Activated T-cell treated with anti-CD3 and anti-CD28 coated beads, Interleukin-2, amount 50 U/mL, for 72 hours (primary cell): Measurements from ENCODE around the gene PTPN3. TPM values are rescaled to one million over a fixed set of nuclear protein-coding genes. Genes with fewer than 3 reads are reported as not detected.
"Not testable (repeated sequence)": the region's sequence is repeated elsewhere in the genome, so short reads cannot be mapped to it uniquely, and the experiment has no call there.

Experiments
- ATAC-seq, 2 donors: fragments of 150-1000 bp; cut with Tn5 transposase; replicated peaks in 1 of 2; 2 replicates each; pipeline ENCODE4 v1.10.0; 2021; ENCODE audit warnings: moderate library complexity in 2 of 2, mild to moderate bottlenecking in 1 of 2
- DNase-seq, 2 donors: peaks; one replicate each; pipeline ENCODE4 v3.0.0; 2021 to 2022; ENCODE audit warnings: mixed read lengths in 1 of 2
- H3K27ac Mint-ChIP-seq: one replicate; pipeline ENCODE4 v1.8.0; 2022; ENCODE audit warnings: mild to moderate bottlenecking, moderate library complexity, mixed read lengths
- H3K27me3 Mint-ChIP-seq: one replicate; pipeline ENCODE4 v1.8.0; 2022; ENCODE audit warnings: low read depth, mixed read lengths
- H3K36me3 Mint-ChIP-seq, 2 donors: one replicate each; pipeline ENCODE4 v1.8.0; 2022; ENCODE audit warnings: mixed read lengths in 2 of 2, mild to moderate bottlenecking in 1 of 2; ENCODE audit not compliant: insufficient read depth in 2 of 2
- H3K4me1 Mint-ChIP-seq: one replicate; pipeline ENCODE4 v1.8.0; 2022; ENCODE audit warnings: low read depth, mixed read lengths
- H3K4me3 Mint-ChIP-seq, 2 donors: one replicate each; pipeline ENCODE4 v1.8.0; 2022; ENCODE audit warnings: mild to moderate bottlenecking in 2 of 2, mixed read lengths in 2 of 2, moderate library complexity in 2 of 2
- H3K9me3 Mint-ChIP-seq, 2 donors: one replicate each; pipeline ENCODE4 v1.8.0; 2022; ENCODE audit warnings: mixed read lengths in 2 of 2
- total RNA-seq, 2 donors: library from RNA; stranded (reverse); gene quantifications; one replicate each; pipeline ENCODE4 v1.2.3, GENCODE V29; 2022

The PTPN3 gene
- total RNA-seq, 2 donors from 2014 or later: 2.7 to 5.4 TPM

- Mint-ChIP-seq H3K4me3 (no peak overlapping the region), H3K9me3 (no peaks in the 10 kb centered on the region), H3K27me3 (peaks cover 23% of the 10 kb centered on the region), H3K4me1 (peaks cover 6% of the 10 kb centered on the region), H3K36me3 (no peaks in the 10 kb centered on the region), H3K27ac (no peak overlapping the region)
- ATAC-seq (no peak), DNase-seq (no peak)
These were observed 19.8 kb upstream of the PTPN3 start for GRCh38 chr9:109517901-109518377.

- ATAC-seq: no peak
- H3K9me3 Mint-ChIP-seq: no peaks in the 10 kb centered on the region
- H3K27ac Mint-ChIP-seq: no peak overlapping the region
- no peak overlapping the region for H3K4me3 Mint-ChIP-seq
- no peaks in the 10 kb centered on the region for H3K4me1 Mint-ChIP-seq
- no peaks in the 10 kb centered on the region for H3K36me3 Mint-ChIP-seq
- DNase-seq: no peak
- peaks cover 15% of the 10 kb centered on the region for H3K27me3 Mint-ChIP-seq
These were observed 15.8 kb upstream of the PTPN3 start for GRCh38 chr9:109513871-109514270.

- Mint-ChIP-seq H3K36me3 (no peaks in the 10 kb centered on the region), H3K27ac (no peak overlapping the region), H3K4me3 (no peak overlapping the region), H3K4me1 (no peaks in the 10 kb centered on the region), H3K9me3 (no peaks in the 10 kb centered on the region), H3K27me3 (peaks cover 31% of the 10 kb centered on the region)
- ATAC-seq (no peak), DNase-seq (no peak)
These were observed 14.2 kb upstream of the PTPN3 start for GRCh38 chr9:109512170-109512756.

GRCh38 chr9:109510506-109510905 lies 12.4 kb upstream of the PTPN3 start:
- no peaks in the 10 kb centered on the region for H3K9me3 Mint-ChIP-seq
- DNase-seq (no peak), ATAC-seq (no peak)
- no peak overlapping the region for H3K27ac Mint-ChIP-seq
- H3K27me3 Mint-ChIP-seq: peaks cover 38% of the 10 kb centered on the region
- H3K4me3 Mint-ChIP-seq: no peak overlapping the region
- H3K36me3 Mint-ChIP-seq: no peaks in the 10 kb centered on the region
- H3K4me1 Mint-ChIP-seq: no peaks in the 10 kb centered on the region

- H3K27ac Mint-ChIP-seq, H3K4me3 Mint-ChIP-seq, H3K9me3 Mint-ChIP-seq, H3K4me1 Mint-ChIP-seq, ATAC-seq, DNase-seq, H3K36me3 Mint-ChIP-seq: not testable (repeated sequence)
- peaks cover 38% of the 10 kb centered on the region for H3K27me3 Mint-ChIP-seq
These were observed 11.9 kb upstream of the PTPN3 start for GRCh38 chr9:109510042-109510441.

GRCh38 chr9:109509611-109510010 lies 11.5 kb upstream of the PTPN3 start:
- no peak overlapping the region for H3K4me3 Mint-ChIP-seq
- no peaks in the 10 kb centered on the region for H3K9me3 Mint-ChIP-seq
- H3K27ac Mint-ChIP-seq: no peak overlapping the region
- peaks cover 41% of the 10 kb centered on the region for H3K27me3 Mint-ChIP-seq
- no peaks in the 10 kb centered on the region for H3K4me1 Mint-ChIP-seq
- ATAC-seq (no peak), DNase-seq (no peak)
- H3K36me3 Mint-ChIP-seq: no peaks in the 10 kb centered on the region

- no peak for DNase-seq
- H3K27me3 Mint-ChIP-seq: peaks cover 44% of the 10 kb centered on the region
- H3K9me3 Mint-ChIP-seq: no peaks in the 10 kb centered on the region
- no peaks in the 10 kb centered on the region for H3K36me3 Mint-ChIP-seq
- H3K4me1 Mint-ChIP-seq: no peaks in the 10 kb centered on the region
- H3K27ac Mint-ChIP-seq: no peak overlapping the region
- H3K4me3 Mint-ChIP-seq: no peak overlapping the region
- ATAC-seq: no peak
These were observed 9.3 kb upstream of the PTPN3 start for GRCh38 chr9:109507421-109507838.

- H3K9me3 Mint-ChIP-seq: no peaks in the 10 kb centered on the region
- ATAC-seq: no peak
- H3K4me1 Mint-ChIP-seq: no peaks in the 10 kb centered on the region
- no peak overlapping the region for H3K4me3 Mint-ChIP-seq
- H3K27me3 Mint-ChIP-seq: peaks cover 56% of the 10 kb centered on the region
- no peaks in the 10 kb centered on the region for H3K36me3 Mint-ChIP-seq
- H3K27ac Mint-ChIP-seq: no peak overlapping the region
- DNase-seq: no peak
These were observed 8.1 kb upstream of the PTPN3 start for GRCh38 chr9:109506097-109506712.

- H3K9me3 Mint-ChIP-seq: no peaks in the 10 kb centered on the region
- no peak for ATAC-seq
- H3K27ac Mint-ChIP-seq: no peak overlapping the region
- H3K27me3 Mint-ChIP-seq: peaks cover 68% of the 10 kb centered on the region
- DNase-seq: no peak
- no peaks in the 10 kb centered on the region for H3K4me1 Mint-ChIP-seq
- H3K36me3 Mint-ChIP-seq: no peaks in the 10 kb centered on the region
- no peak overlapping the region for H3K4me3 Mint-ChIP-seq
These were observed 6.6 kb upstream of the PTPN3 start for GRCh38 chr9:109504689-109505088.

- no peak overlapping the region for H3K27ac Mint-ChIP-seq
- H3K27me3 Mint-ChIP-seq: peaks cover 64% of the 10 kb centered on the region
- ATAC-seq (no peak), DNase-seq (no peak)
- H3K4me1 Mint-ChIP-seq: peaks cover 10% of the 10 kb centered on the region
- peaks cover 3 to 5% of the 10 kb centered on the region in 2 donors for H3K36me3 Mint-ChIP-seq
- H3K4me3 Mint-ChIP-seq: no peak overlapping the region
- no peaks in the 10 kb centered on the region for H3K9me3 Mint-ChIP-seq
These were observed 2.4 kb upstream of the PTPN3 start for GRCh38 chr9:109500421-109500974.

GRCh38 chr9:109499631-109500410 lies 1.7 kb upstream of the PTPN3 start:
- ATAC-seq (peak in 1 of 2 donors; percentile 40), DNase-seq (no peak)
- H3K27ac Mint-ChIP-seq: no peak overlapping the region
- peaks cover 3 to 5% of the 10 kb centered on the region in 2 donors for H3K36me3 Mint-ChIP-seq
- peaks cover 10% of the 10 kb centered on the region for H3K4me1 Mint-ChIP-seq
- peak overlapping the region in 1 of 2 donors; percentile 74 for H3K4me3 Mint-ChIP-seq
- peaks cover 70% of the 10 kb centered on the region for H3K27me3 Mint-ChIP-seq
- no peaks in the 10 kb centered on the region for H3K9me3 Mint-ChIP-seq

- Mint-ChIP-seq H3K36me3 (peaks cover 3 to 5% of the 10 kb centered on the region in 2 donors), H3K9me3 (no peaks in the 10 kb centered on the region), H3K27ac (no peak overlapping the region), H3K4me3 (peak overlapping the region; percentile 7 to 74), H3K27me3 (peaks cover 70% of the 10 kb centered on the region), H3K4me1 (peaks cover 10% of the 10 kb centered on the region)
- ATAC-seq (no peak), DNase-seq (no peak)
These were observed 1.1 kb upstream of the PTPN3 start for GRCh38 chr9:109499093-109499630.
